ENCODE data around the gene SAMD1. TPM values are rescaled to one million over a fixed set of nuclear protein-coding genes. Genes with fewer than 3 reads are reported as not detected.

SAMD1 gene
- total and polyA plus RNA-seq, 2 donors: 43.6 to 44.9 TPM

DNA sequence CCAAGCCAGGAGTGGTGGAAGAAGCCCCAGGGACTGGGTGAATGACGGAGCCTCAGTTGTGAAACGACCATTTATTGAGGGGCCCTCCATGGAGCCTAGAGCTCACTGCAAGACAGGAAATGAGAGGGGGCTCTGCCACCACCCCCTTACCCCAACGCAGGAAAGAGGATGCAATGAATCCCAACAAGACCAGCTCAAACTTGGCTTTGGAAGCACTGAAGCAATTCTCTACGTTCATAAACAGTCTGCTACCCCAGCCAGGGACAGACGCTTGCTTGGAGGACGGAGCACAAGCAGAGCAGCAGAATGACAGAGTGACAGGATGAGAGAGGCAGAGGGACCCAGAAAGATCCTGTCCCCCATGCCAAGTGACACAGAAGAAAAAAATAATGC is 26.0 kb upstream of the SAMD1 start:
- Histone ChIP-seq H3K27me3 (ENCODE audit: control insufficient read depth in 2 of 2, insufficient read depth in 1 of 2, low read length in 1 of 2) (no peaks in the 10 kb centered on the region), H3K4me1 (ENCODE audit: control insufficient read depth in 2 of 2, insufficient read depth in 2 of 2, low read length in 2 of 2) (peaks cover 11 to 62% of the 10 kb centered on the region in 2 donors), H3K9me3 (ENCODE audit: control insufficient read depth in 2 of 2, insufficient read depth in 1 of 2, low read length in 1 of 2) (no peaks in the 10 kb centered on the region), H3K36me3 (ENCODE audit: control insufficient read depth in 2 of 2, insufficient read depth in 2 of 2, low read length in 1 of 2) (peaks cover 3 to 6% of the 10 kb centered on the region in 2 donors), H3K4me3 (ENCODE audit: low read length in 2 of 2) (peak overlapping the region; percentile 77 to 85), H3K27ac (ENCODE audit: low read depth in 1 of 2, low read length in 1 of 2) (no peak overlapping the region)
- 47% methylated on average over 6 of the region's 6 CpGs for WGBS
- DNase-seq (ENCODE audit: low read depth in 6 of 9, low spot score in 9 of 9): no peak

DNA sequence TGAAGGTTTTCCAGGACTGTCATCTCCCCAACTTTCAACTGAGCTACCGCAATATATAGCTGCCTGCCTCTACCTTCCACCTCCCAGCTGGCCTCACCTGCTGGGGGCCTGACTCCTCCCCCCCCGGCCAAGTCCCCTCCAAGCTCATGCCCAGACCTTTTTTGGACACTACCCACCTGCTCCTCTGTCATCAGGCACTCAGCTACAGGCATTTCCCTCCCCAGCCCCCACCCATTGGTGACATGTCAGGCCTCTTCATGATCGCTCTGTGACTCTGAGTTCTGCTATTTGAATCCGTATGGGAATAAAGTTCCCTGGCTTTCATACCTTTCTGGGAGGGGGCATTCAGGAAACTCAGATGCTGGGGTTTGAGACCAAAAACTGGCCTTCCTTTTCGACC is 25.2 kb upstream of the SAMD1 start:
- Histone ChIP-seq H3K27me3 (ENCODE audit: control insufficient read depth in 2 of 2, insufficient read depth in 1 of 2, low read length in 1 of 2) (no peaks in the 10 kb centered on the region), H3K4me3 (ENCODE audit: low read length in 2 of 2) (no peak overlapping the region), H3K36me3 (ENCODE audit: control insufficient read depth in 2 of 2, insufficient read depth in 2 of 2, low read length in 1 of 2) (peaks cover 0 to 3% of the 10 kb centered on the region in 2 donors), H3K9me3 (ENCODE audit: control insufficient read depth in 2 of 2, insufficient read depth in 1 of 2, low read length in 1 of 2) (no peaks in the 10 kb centered on the region), H3K27ac (ENCODE audit: low read depth in 1 of 2, low read length in 1 of 2) (no peak overlapping the region), H3K4me1 (ENCODE audit: control insufficient read depth in 2 of 2, insufficient read depth in 2 of 2, low read length in 2 of 2) (peaks cover 11 to 63% of the 10 kb centered on the region in 2 donors)
- no peak for DNase-seq (ENCODE audit: low read depth in 6 of 9, low spot score in 9 of 9)
- 96% methylated on average over 5 of the region's 5 CpGs for WGBS

DNA sequence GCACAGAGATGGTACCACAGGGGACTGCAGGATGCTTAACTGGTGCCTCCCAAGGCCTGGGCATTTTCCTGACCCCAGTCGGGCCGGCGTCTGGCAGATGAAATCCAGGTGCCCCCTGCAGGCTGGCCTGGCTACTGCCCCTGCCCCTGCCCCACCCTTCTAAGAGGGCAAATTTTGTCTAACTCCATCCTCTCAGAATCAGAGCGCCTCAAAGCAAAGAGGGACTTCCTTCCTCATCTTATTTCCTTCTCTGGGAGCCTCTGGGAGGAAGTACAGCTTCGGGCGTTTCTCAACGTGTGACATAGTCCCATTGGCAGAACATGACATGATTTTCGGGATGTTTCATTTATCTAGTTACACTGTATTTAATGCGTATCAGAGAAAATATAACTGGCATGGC is 24.3 kb upstream of the SAMD1 start:
- Histone ChIP-seq H3K36me3 (ENCODE audit: control insufficient read depth in 2 of 2, insufficient read depth in 2 of 2, low read length in 1 of 2) (peaks cover 0 to 3% of the 10 kb centered on the region in 2 donors), H3K4me1 (ENCODE audit: control insufficient read depth in 2 of 2, insufficient read depth in 2 of 2, low read length in 2 of 2) (peaks cover 11 to 63% of the 10 kb centered on the region in 2 donors), H3K9me3 (ENCODE audit: control insufficient read depth in 2 of 2, insufficient read depth in 1 of 2, low read length in 1 of 2) (no peaks in the 10 kb centered on the region), H3K27ac (ENCODE audit: low read depth in 1 of 2, low read length in 1 of 2) (peak overlapping the region in 1 of 2 donors; percentile 9), H3K4me3 (ENCODE audit: low read length in 2 of 2) (no peak overlapping the region), H3K27me3 (ENCODE audit: control insufficient read depth in 2 of 2, insufficient read depth in 1 of 2, low read length in 1 of 2) (no peaks in the 10 kb centered on the region)
- DNase-seq (ENCODE audit: low read depth in 6 of 9, low spot score in 9 of 9): no peak
- WGBS: 30% methylated on average over 9 of the region's 9 CpGs

DNA sequence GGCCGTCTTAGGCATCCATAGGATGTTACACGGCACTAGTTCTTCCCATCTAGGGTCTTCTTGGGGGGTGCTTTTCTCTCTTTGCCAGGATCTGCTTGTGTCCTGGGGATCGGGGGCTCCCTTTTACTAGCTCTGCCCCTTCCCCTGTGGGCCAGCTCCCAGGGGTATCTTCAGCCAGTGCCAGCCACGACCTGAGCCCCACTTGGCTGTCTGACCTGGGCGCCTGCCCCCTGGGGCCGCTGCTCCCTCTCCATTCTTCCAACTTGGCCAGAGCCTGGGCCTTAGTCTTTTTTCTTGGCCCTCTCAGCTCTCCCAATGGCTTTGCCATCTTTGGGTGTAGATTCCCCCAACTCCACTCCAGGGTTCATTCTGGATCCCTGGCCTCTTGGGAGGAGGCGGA is 23.9 kb upstream of the SAMD1 start:
- 96% methylated on average over 7 of the region's 7 CpGs for WGBS
- H3K4me1 ChIP-seq (ENCODE audit: control insufficient read depth in 2 of 2, insufficient read depth in 2 of 2, low read length in 2 of 2): peaks cover 11 to 63% of the 10 kb centered on the region in 2 donors
- H3K27me3 ChIP-seq (ENCODE audit: control insufficient read depth in 2 of 2, insufficient read depth in 1 of 2, low read length in 1 of 2): no peaks in the 10 kb centered on the region
- H3K36me3 ChIP-seq (ENCODE audit: control insufficient read depth in 2 of 2, insufficient read depth in 2 of 2, low read length in 1 of 2): peaks cover 0 to 3% of the 10 kb centered on the region in 2 donors
- H3K9me3 ChIP-seq (ENCODE audit: control insufficient read depth in 2 of 2, insufficient read depth in 1 of 2, low read length in 1 of 2): no peaks in the 10 kb centered on the region
- H3K27ac ChIP-seq (ENCODE audit: low read depth in 1 of 2, low read length in 1 of 2): peak overlapping the region in 1 of 2 donors; percentile 9
- DNase-seq (ENCODE audit: low read depth in 6 of 9, low spot score in 9 of 9): no peak
- H3K4me3 ChIP-seq (ENCODE audit: low read length in 2 of 2): no peak overlapping the region

DNA sequence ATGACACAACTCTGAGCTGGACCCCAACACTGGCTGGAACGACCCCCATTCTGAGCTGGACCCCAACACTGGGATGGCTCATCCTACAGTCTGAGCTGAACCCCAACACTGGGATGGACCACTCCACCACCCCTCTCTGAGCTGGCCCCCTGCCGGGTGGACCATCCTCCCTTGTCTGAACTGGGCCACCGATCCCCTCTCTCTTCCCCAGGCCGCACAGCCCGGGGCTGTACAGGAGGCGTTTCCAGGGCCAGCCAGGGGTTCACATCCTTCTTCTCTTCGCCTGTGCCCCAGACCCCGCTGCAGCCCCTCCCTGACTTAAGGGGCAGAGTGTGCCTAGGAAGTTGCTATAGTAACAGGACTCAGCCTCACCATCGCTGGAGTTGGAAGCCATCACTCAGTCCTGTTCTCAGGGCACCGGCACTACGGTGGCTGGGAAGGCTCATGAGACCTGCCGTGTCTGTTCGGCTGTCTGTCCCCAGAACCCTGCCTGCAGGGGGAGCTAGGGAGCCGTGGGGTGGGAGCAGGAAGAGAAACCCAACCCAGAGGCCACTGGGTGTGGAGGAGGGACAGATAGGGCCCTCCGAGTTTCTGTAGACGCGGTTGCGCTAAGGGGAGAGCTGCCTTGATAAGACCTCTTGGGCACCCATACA is 23.3 kb upstream of the SAMD1 start:
- no peaks in the 10 kb centered on the region for H3K27me3 ChIP-seq (ENCODE audit: control insufficient read depth in 2 of 2, insufficient read depth in 1 of 2, low read length in 1 of 2)
- H3K9me3 ChIP-seq (ENCODE audit: control insufficient read depth in 2 of 2, insufficient read depth in 1 of 2, low read length in 1 of 2): no peaks in the 10 kb centered on the region
- DNase-seq (ENCODE audit: low read depth in 6 of 9, low spot score in 9 of 9): no peak
- peaks cover 11 to 62% of the 10 kb centered on the region in 2 donors for H3K4me1 ChIP-seq (ENCODE audit: control insufficient read depth in 2 of 2, insufficient read depth in 2 of 2, low read length in 2 of 2)
- 97% methylated on average over 18 of the region's 18 CpGs for WGBS
- no peak overlapping the region for H3K4me3 ChIP-seq (ENCODE audit: low read length in 2 of 2)
- no peak overlapping the region for H3K27ac ChIP-seq (ENCODE audit: low read depth in 1 of 2, low read length in 1 of 2)
- peaks cover 0 to 3% of the 10 kb centered on the region in 2 donors for H3K36me3 ChIP-seq (ENCODE audit: control insufficient read depth in 2 of 2, insufficient read depth in 2 of 2, low read length in 1 of 2)

DNA sequence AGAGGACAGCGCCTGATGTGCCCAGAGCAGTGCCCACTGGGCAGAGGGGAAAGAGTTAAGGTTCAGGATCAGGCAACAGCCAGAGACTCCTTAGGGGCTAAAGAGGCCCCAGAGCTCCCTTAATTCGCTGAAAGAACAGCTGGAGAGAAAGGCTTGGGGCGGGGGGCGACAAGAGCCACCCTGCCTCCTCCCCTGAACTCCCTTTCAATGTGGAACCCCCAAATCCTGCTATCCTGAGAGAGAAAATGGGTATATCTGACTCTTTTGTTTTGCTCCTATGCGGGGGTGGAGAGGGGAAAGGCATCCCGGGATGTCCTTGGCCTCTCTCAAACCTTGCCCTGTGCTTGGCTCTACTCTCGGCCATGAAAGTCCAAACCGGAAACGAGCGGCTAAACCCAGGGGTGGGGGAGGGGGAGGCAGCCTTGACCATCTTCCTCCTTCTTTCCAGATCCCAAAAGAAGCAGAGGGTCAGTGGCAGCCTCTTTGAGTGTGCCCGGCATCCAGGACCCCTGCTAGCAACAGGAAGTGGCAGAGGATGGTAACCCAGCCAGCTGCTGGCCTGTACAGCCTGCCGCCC is 22.3 kb upstream of the SAMD1 start:
- Histone ChIP-seq H3K9me3 (ENCODE audit: control insufficient read depth in 2 of 2, insufficient read depth in 1 of 2, low read length in 1 of 2) (no peaks in the 10 kb centered on the region), H3K36me3 (ENCODE audit: control insufficient read depth in 2 of 2, insufficient read depth in 2 of 2, low read length in 1 of 2) (peaks cover 0 to 3% of the 10 kb centered on the region in 2 donors), H3K4me3 (ENCODE audit: low read length in 2 of 2) (no peak overlapping the region), H3K27me3 (ENCODE audit: control insufficient read depth in 2 of 2, insufficient read depth in 1 of 2, low read length in 1 of 2) (no peaks in the 10 kb centered on the region), H3K27ac (ENCODE audit: low read depth in 1 of 2, low read length in 1 of 2) (peak overlapping the region in 1 of 2 donors; percentile 66), H3K4me1 (ENCODE audit: control insufficient read depth in 2 of 2, insufficient read depth in 2 of 2, low read length in 2 of 2) (peaks cover 11 to 54% of the 10 kb centered on the region in 2 donors)
- no peak for DNase-seq (ENCODE audit: low read depth in 6 of 9, low spot score in 9 of 9)
- 88% methylated on average over 12 of the region's 12 CpGs for WGBS

DNA sequence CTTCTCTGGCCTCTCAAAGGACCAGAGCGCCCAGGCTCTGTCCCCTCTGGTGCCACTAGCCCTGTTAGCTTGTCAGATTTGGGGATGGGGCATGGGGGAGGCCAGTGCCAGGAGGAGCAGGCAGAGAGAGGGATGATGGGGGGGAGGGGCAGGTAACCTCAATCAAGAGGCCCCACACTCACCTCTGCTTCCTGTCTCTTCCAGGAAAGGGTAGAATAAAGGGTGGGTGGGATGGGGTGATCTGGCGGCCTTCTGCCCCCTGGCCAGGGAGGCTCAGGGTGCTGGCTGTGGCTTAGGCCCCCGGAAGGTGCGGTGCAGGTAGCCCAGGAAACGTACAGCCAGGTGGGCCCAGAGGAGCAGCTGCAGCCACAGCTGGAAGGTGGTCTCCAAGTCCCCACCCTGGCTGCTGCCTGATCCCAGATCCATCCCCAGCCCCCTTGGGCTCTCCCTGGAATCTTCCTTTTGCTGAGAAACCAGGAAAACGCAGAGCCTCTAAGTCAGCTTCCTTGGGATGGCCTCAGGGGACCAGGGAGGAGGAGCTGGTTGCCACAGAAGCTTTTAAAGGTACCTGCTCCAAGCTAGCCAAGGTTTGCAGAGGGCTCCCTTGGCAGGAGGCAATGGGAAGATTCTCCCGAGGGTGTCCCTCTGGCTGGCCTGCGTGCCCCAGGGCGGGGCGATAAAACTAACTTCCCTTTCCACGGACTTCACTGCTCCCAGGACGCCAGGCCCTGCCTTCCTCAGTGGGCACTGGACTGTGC is 21.7 kb upstream of the SAMD1 start:
- DNase-seq (ENCODE audit: low read depth in 6 of 9, low spot score in 9 of 9): no peak
- H3K27me3 ChIP-seq (ENCODE audit: control insufficient read depth in 2 of 2, insufficient read depth in 1 of 2, low read length in 1 of 2): no peaks in the 10 kb centered on the region
- WGBS: 84% methylated on average over 12 of the region's 12 CpGs
- H3K4me3 ChIP-seq (ENCODE audit: low read length in 2 of 2): no peak overlapping the region
- no peak overlapping the region for H3K27ac ChIP-seq (ENCODE audit: low read depth in 1 of 2, low read length in 1 of 2)
- peaks cover 11 to 59% of the 10 kb centered on the region in 2 donors for H3K4me1 ChIP-seq (ENCODE audit: control insufficient read depth in 2 of 2, insufficient read depth in 2 of 2, low read length in 2 of 2)
- H3K9me3 ChIP-seq (ENCODE audit: control insufficient read depth in 2 of 2, insufficient read depth in 1 of 2, low read length in 1 of 2): no peaks in the 10 kb centered on the region
- peaks cover 0 to 3% of the 10 kb centered on the region in 2 donors for H3K36me3 ChIP-seq (ENCODE audit: control insufficient read depth in 2 of 2, insufficient read depth in 2 of 2, low read length in 1 of 2)

DNA sequence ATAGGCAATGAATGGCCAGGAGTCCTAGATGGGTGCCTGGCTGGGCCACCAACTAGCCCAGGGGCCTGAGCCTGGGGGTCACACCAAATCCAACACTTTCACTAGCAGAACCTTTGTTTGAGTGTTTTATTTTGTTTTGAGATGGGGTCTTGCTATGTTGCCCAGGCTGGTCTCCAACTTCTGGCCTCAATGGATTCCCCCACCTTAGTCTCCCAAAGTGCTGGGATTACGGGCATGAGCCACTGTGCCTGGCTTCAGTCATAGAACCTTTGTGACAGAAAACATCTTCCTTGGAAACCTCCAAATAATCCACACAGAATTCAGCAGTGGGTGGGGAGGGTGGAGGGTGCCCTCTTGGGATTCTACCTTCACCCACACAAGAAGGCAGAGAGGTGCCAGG is 20.9 kb upstream of the SAMD1 start:
- Histone ChIP-seq H3K9me3 (ENCODE audit: control insufficient read depth in 2 of 2, insufficient read depth in 1 of 2, low read length in 1 of 2) (no peaks in the 10 kb centered on the region), H3K4me1 (ENCODE audit: control insufficient read depth in 2 of 2, insufficient read depth in 2 of 2, low read length in 2 of 2) (peaks cover 5 to 52% of the 10 kb centered on the region in 2 donors), H3K27me3 (ENCODE audit: control insufficient read depth in 2 of 2, insufficient read depth in 1 of 2, low read length in 1 of 2) (no peaks in the 10 kb centered on the region), H3K27ac (ENCODE audit: low read depth in 1 of 2, low read length in 1 of 2) (no peak overlapping the region), H3K36me3 (ENCODE audit: control insufficient read depth in 2 of 2, insufficient read depth in 2 of 2, low read length in 1 of 2) (peaks cover 4 to 5% of the 10 kb centered on the region in 2 donors), H3K4me3 (ENCODE audit: low read length in 2 of 2) (no peak overlapping the region)
- WGBS: 98% methylated on average over 1 of the region's 1 CpG
- no peak for DNase-seq (ENCODE audit: low read depth in 6 of 9, low spot score in 9 of 9)

DNA sequence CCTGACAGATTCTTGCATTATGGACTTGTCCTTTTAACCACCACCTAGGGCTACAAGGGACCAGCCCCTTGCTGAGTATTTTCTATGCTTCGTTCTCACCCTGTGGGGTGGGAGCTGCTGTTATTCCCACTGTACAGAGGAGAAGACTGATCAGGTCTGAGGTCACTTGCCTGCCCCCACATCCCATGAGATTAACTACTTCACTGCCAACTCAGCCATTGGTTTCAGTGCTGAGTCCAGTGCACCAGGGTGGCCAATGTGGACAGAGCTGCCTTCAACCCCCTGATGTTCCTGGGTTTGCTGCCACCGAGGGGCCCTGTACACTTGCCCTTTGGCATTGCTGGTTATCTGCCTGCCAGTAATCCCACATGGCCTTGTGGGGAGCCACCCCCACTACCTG is 20.1 kb upstream of the SAMD1 start:
- no peak for DNase-seq (ENCODE audit: low read depth in 6 of 9, low spot score in 9 of 9)
- Histone ChIP-seq H3K27me3 (ENCODE audit: control insufficient read depth in 2 of 2, insufficient read depth in 1 of 2, low read length in 1 of 2) (no peaks in the 10 kb centered on the region), H3K4me3 (ENCODE audit: low read length in 2 of 2) (no peak overlapping the region), H3K36me3 (ENCODE audit: control insufficient read depth in 2 of 2, insufficient read depth in 2 of 2, low read length in 1 of 2) (peaks cover 7 to 13% of the 10 kb centered on the region in 2 donors), H3K9me3 (ENCODE audit: control insufficient read depth in 2 of 2, insufficient read depth in 1 of 2, low read length in 1 of 2) (no peaks in the 10 kb centered on the region), H3K4me1 (ENCODE audit: control insufficient read depth in 2 of 2, insufficient read depth in 2 of 2, low read length in 2 of 2) (peaks cover 0 to 44% of the 10 kb centered on the region in 2 donors), H3K27ac (ENCODE audit: low read depth in 1 of 2, low read length in 1 of 2) (no peak overlapping the region)
- WGBS: 98% methylated on average over 2 of the region's 2 CpGs

Measured in thymus (tissue), 11 donors.